ENCODE data around the gene TXNDC11.

The TXNDC11 gene

DNA sequence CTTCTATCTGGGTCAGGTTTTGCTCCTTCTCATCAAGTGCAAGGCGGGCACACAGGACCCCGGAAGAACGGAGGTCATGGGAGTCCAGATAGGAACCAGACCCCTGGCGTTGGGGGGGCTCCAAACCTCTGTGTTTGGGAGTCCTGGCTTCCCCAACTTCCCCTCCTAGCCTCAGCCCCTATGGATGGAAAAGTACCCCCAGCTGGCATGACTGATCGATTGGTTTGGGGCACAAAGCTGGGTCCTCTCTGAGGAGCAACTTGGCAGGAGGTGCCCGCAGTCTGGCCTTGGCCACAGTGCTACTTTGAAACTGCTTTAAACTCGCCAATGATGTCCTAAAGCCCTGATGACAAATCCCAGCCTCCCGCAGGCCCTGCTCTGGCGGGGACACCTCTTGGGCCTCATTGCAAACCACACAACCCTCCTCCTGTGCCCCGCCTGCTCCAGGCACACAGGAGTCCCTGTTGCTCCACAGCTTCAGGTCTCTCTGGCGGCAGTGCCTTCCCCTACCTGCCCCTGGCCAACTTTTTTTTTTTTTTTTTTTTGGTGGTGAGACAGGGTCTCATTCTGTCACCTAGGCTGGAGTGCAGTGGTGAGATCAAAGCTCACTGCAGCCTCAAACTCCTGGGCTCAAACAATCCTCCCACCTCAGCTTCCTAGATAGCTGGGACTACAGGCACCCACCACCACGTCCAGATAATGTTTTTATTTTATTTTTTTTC is 112.5 kb downstream of the TXNDC11 start:
- TF ChIP-seq, protein P1, sequence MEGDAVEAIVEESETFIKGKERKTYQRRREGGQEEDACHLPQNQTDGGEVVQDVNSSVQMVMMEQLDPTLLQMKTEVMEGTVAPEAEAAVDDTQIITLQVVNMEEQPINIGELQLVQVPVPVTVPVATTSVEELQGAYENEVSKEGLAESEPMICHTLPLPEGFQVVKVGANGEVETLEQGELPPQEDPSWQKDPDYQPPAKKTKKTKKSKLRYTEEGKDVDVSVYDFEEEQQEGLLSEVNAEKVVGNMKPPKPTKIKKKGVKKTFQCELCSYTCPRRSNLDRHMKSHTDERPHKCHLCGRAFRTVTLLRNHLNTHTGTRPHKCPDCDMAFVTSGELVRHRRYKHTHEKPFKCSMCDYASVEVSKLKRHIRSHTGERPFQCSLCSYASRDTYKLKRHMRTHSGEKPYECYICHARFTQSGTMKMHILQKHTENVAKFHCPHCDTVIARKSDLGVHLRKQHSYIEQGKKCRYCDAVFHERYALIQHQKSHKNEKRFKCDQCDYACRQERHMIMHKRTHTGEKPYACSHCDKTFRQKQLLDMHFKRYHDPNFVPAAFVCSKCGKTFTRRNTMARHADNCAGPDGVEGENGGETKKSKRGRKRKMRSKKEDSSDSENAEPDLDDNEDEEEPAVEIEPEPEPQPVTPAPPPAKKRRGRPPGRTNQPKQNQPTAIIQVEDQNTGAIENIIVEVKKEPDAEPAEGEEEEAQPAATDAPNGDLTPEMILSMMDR (IDR thresholded peaks at IDR 0.05), result no peak
- Mint-ChIP-seq H3K9me3 (no peaks in the 10 kb centered on the region), H3K36me3 (ENCODE audit: low read depth) (no peaks in the 10 kb centered on the region), H3K27me3 (ENCODE audit: low read depth, poor library complexity) (peaks cover 26% of the 10 kb centered on the region), H3K27ac (no peak overlapping the region), H3K4me3 (no peak overlapping the region), H3K4me1 (peaks cover 42% of the 10 kb centered on the region)
- no peak for DNase-seq

Data from nephron progenitor cell (in vitro differentiated cells).